ENCODE measurements around the gene SV2A. TPM values are rescaled to one million over a fixed set of nuclear protein-coding genes. Genes with fewer than 3 reads are reported as not detected.
A peak's percentile ranks its signal among the peaks of the same experiment; 100 is the strongest.

The SV2A gene, protein sequence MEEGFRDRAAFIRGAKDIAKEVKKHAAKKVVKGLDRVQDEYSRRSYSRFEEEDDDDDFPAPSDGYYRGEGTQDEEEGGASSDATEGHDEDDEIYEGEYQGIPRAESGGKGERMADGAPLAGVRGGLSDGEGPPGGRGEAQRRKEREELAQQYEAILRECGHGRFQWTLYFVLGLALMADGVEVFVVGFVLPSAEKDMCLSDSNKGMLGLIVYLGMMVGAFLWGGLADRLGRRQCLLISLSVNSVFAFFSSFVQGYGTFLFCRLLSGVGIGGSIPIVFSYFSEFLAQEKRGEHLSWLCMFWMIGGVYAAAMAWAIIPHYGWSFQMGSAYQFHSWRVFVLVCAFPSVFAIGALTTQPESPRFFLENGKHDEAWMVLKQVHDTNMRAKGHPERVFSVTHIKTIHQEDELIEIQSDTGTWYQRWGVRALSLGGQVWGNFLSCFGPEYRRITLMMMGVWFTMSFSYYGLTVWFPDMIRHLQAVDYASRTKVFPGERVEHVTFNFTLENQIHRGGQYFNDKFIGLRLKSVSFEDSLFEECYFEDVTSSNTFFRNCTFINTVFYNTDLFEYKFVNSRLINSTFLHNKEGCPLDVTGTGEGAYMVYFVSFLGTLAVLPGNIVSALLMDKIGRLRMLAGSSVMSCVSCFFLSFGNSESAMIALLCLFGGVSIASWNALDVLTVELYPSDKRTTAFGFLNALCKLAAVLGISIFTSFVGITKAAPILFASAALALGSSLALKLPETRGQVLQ
- total RNA-seq (2014; rRNA removed) (not detected in 2 replicates), Bru-seq, nascent RNA (percentile 25 among the genes with signal in this experiment), BruChase-seq, experiment 1, labeled RNA remaining after a 6-hour chase (percentile 27 among the genes with signal in this experiment), BruChase-seq, experiment 2, labeled RNA remaining after a 2-hour chase (percentile 18 among the genes with signal in this experiment)
- long read RNA-seq: 0 reads

DNA sequence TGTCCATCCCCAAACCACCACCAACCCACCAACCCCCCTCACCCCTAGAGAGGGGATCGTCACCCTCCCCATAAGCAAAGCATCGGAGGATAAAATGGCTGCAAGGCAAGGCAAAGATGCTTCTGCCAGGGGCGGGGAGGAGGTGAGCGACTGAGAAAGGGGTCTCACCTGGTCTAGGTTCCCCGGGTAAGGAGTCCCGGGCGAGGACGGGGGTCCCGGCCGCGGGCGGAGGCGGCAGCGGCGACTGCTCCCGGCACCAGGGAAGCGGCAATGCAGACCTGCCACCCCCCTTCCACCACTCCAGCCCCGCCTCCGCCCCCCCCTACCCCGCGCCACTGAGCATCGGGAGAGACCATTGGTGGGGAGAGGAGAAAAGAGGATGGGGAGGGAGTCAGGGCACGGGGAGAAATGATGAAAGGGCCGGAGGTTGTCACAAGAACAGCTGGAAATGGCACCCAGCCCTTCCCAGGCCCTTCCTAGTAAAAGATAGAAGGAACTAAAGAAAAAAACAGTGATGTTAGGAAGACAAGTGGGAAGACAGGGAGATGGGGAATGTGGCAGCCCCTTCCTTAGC, at the start of gene SV2A:
Gene SV2A (minus strand): TSS at position 274 of the 574 bp plus-strand sequence. CDS start 4,004 bp downstream, outside the sequence.
- H3K4me1 ChIP-seq (ENCODE audit: insufficient read depth, low read length): no peaks in the 10 kb centered on the region
- peaks cover 8% of the 10 kb centered on the region for H3K36me3 ChIP-seq (ENCODE audit: low read depth, low read length)
- no peaks in the 10 kb centered on the region for H3K9me2 ChIP-seq (replicated peaks; ENCODE audit: low read length)
- no peak within 1 kb of the TSS for H3K4me2 ChIP-seq (ENCODE audit: low read length)
- H3K27me3 ChIP-seq (ENCODE audit: low read length): no peaks in the 10 kb centered on the region
- no TSS peak for BruUV-seq (replicated peaks)
- H3K9me3 ChIP-seq (ENCODE audit: low read length): no peaks in the 10 kb centered on the region
- TF ChIP-seq EZH2 (IDR thresholded peaks at IDR 0.05; ENCODE audit: low read length, unreplicated experiment) (no peak), EZH2phosphoT487 (IDR thresholded peaks at IDR 0.05; ENCODE audit: borderline replicate concordance, low read length) (no peak)
- TF ChIP-seq, protein P1, sequence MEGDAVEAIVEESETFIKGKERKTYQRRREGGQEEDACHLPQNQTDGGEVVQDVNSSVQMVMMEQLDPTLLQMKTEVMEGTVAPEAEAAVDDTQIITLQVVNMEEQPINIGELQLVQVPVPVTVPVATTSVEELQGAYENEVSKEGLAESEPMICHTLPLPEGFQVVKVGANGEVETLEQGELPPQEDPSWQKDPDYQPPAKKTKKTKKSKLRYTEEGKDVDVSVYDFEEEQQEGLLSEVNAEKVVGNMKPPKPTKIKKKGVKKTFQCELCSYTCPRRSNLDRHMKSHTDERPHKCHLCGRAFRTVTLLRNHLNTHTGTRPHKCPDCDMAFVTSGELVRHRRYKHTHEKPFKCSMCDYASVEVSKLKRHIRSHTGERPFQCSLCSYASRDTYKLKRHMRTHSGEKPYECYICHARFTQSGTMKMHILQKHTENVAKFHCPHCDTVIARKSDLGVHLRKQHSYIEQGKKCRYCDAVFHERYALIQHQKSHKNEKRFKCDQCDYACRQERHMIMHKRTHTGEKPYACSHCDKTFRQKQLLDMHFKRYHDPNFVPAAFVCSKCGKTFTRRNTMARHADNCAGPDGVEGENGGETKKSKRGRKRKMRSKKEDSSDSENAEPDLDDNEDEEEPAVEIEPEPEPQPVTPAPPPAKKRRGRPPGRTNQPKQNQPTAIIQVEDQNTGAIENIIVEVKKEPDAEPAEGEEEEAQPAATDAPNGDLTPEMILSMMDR (conservative IDR thresholded peaks at IDR 0.05; ENCODE audit: low read depth, low read length): no peak
- no peaks in the 10 kb centered on the region for H3K79me2 ChIP-seq (ENCODE audit: low read length)
- ATAC-seq: no peak
- no peak within 1 kb of the TSS for H3K4me3 ChIP-seq (ENCODE audit: low read length)
- ChIA-PET CTCF (no interaction called here), POLR2A (ENCODE audit: unreplicated experiment) (no interaction called here)
- H3F3A ChIP-seq (ENCODE audit: low read length, unreplicated experiment): peaks cover 5% of the 10 kb centered on the region
- DNase-seq: no peak
- H4K20me1 ChIP-seq (ENCODE audit: low read length): no peaks in the 10 kb centered on the region
- H2AFZ ChIP-seq (ENCODE audit: low read length): no peak within 1 kb of the TSS
- intact Hi-C loops (cut with micrococcal nuclease): no loop called here
- no peak within 1 kb of the TSS for H3K27ac ChIP-seq (ENCODE audit: low read length)
- no peak within 1 kb of the TSS for H3K9ac ChIP-seq (ENCODE audit: low read length)

DNA sequence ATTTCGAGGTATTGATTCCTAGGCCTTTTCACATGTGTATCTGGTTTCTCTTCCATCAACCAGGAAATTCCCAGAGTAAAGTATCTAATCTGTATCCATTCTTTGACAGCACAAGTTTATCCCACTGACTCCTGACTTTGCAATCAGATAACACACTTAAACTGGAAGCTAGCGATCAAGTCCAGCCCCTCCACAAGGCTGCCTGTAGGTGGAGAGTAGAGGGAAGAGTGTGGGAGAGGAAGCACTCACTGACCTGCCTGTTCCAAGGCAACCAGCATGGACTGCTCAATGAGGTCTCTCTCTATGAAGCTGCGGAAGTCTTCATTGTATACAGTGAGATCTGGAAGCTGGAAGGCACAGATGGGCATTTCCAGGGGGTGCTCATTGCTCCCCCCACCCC, 49.4 kb upstream of the SV2A start:
- no peaks in the 10 kb centered on the region for H3K4me1 ChIP-seq (ENCODE audit: insufficient read depth, low read length)
- H3K79me2 ChIP-seq (ENCODE audit: low read length): no peaks in the 10 kb centered on the region
- DNase-seq (no peak), ATAC-seq (no peak)
- H3K9me2 ChIP-seq (replicated peaks; ENCODE audit: low read length): no peaks in the 10 kb centered on the region
- H3F3A ChIP-seq (ENCODE audit: low read length, unreplicated experiment): no peaks in the 10 kb centered on the region
- no peaks in the 10 kb centered on the region for H3K27me3 ChIP-seq (ENCODE audit: low read length)
- peaks cover 60% of the 10 kb centered on the region for H3K36me3 ChIP-seq (ENCODE audit: low read depth, low read length)
- POLR2A ChIA-PET (ENCODE audit: unreplicated experiment): no interaction called here
- no TSS peak for BruUV-seq (replicated peaks)
- H3K4me3 ChIP-seq (ENCODE audit: low read length): no peak overlapping the region
- no peaks in the 10 kb centered on the region for H4K20me1 ChIP-seq (ENCODE audit: low read length)
- CTCF ChIA-PET: no interaction called here
- H3K9ac ChIP-seq (ENCODE audit: low read length): no peak overlapping the region
- TF ChIP-seq, protein P1 (conservative IDR thresholded peaks at IDR 0.05; ENCODE audit: low read depth, low read length): no peak
- no peak for TF ChIP-seq EZH2phosphoT487 (IDR thresholded peaks at IDR 0.05; ENCODE audit: borderline replicate concordance, low read length)
- TF ChIP-seq EZH2 (IDR thresholded peaks at IDR 0.05; ENCODE audit: low read length, unreplicated experiment): no peak
- no peak overlapping the region for H2AFZ ChIP-seq (ENCODE audit: low read length)
- no peak overlapping the region for H3K4me2 ChIP-seq (ENCODE audit: low read length)
- H3K27ac ChIP-seq (ENCODE audit: low read length): no peak overlapping the region
- H3K9me3 ChIP-seq (ENCODE audit: low read length): no peaks in the 10 kb centered on the region
- intact Hi-C loops (cut with micrococcal nuclease): no loop called here
